GM12878 (cell line): ENCODE data around the gene RALBP1. TPM values are rescaled to one million over a fixed set of nuclear protein-coding genes. Genes with fewer than 3 reads are reported as not detected.

Source experiments
- ATAC-seq: fragments of 200-7000 bp; cut with Tn5 transposase; 3 replicates; pipeline ENCODE4 v1.9.1; 2020; ENCODE audit warnings: mild to moderate bottlenecking, moderate library complexity
- BruUV-seq: library from RNA; stranded (reverse); fragments of 400-500 nt; replicated peaks from 2 replicates; lab custom pipeline; 2021; lab: Mats Ljungman, UMichigan
- CTCF ChIA-PET: fragments of 300-600 bp; sonication (Branson Sonifier 250); formaldehyde crosslinking; extraction: SDS; loops from one replicate; lab custom pipeline; 2021; ENCODE audit warnings: inconsistent platforms; lab: Yijun Ruan, JAX
- POLR2A ChIA-PET: fragments of 350-600 bp; formaldehyde crosslinking; extraction: SDS; loops from one replicate; lab custom pipeline; 2021; ENCODE audit warnings: inconsistent platforms; lab: Charles Lee
- RAD21 ChIA-PET: fragments of 300-600 bp; sonication (Branson Sonifier 250); formaldehyde crosslinking; loops from one replicate; lab custom pipeline; 2023; ENCODE audit warnings: antibody characterized with exemption; ENCODE audit not compliant: unreplicated experiment; lab: Charles Lee
- SMC1A ChIA-PET: fragments of 300-600 bp; sonication (Branson Sonifier 250); formaldehyde crosslinking; loops from one replicate; lab custom pipeline; 2023; ENCODE audit not compliant: unreplicated experiment, uncharacterized antibody; lab: Charles Lee
- DNase-seq: peaks from one replicate; pipeline ENCODE4 v3.0.0-alpha.2; 2011; ENCODE audit warnings: low read depth, low spot score
- FAIRE-seq: peaks from 3 replicates; lab custom pipeline; 2011; peaks lifted over from hg19 to GRCh38; lab: Jason Lieb, UNC
- H2AFZ ChIP-seq: 2 replicates; pipeline ENCODE4 v1.6.0; 2011; ENCODE audit warnings: low read depth, low read length, control low read depth; ENCODE audit not compliant: control insufficient read depth
- H3K27ac ChIP-seq: 2 replicates; pipeline ENCODE4 v1.5.1; 2011; ENCODE audit warnings: control low read depth; ENCODE audit not compliant: control insufficient read depth, insufficient read depth
- H3K27me3 ChIP-seq, 2 experiments: replicated peaks in 1 of 2; 2 replicates each; pipeline versions ENCODE4 v1.6.0 to v1.6.1; 2011; ENCODE audit warnings: low read length in 1 of 2; ENCODE audit not compliant: control insufficient read depth in 2 of 2, insufficient read depth in 2 of 2
- H3K36me3 ChIP-seq, 2 experiments: 2 replicates each; pipeline ENCODE4 v1.5.1; 2011; ENCODE audit warnings: low read length in 1 of 2; ENCODE audit not compliant: control insufficient read depth in 2 of 2, insufficient read depth in 2 of 2
- H3K4me1 ChIP-seq: 2 replicates; pipeline ENCODE4 v1.6.1; 2011; ENCODE audit warnings: mild to moderate bottlenecking, low read length, moderate library complexity, mixed read lengths; ENCODE audit not compliant: control insufficient read depth, insufficient read depth
- H3K4me2 ChIP-seq: 2 replicates; pipeline ENCODE4 v1.6.0; 2011; ENCODE audit warnings: control low read depth; ENCODE audit not compliant: control insufficient read depth, insufficient read depth
- H3K4me3 ChIP-seq: fragments of 200-600 bp; sonication (generic); 2 replicates; pipeline ENCODE4 v1.5.1; 2016
- H3K79me2 ChIP-seq: 2 replicates; pipeline ENCODE4 v1.6.0; 2011; ENCODE audit warnings: low read length; ENCODE audit not compliant: control insufficient read depth, insufficient read depth
- H3K9ac ChIP-seq: 2 replicates; pipeline ENCODE4 v1.8.0; 2011; ENCODE audit warnings: low read length, control low read depth, mixed read lengths; ENCODE audit not compliant: control insufficient read depth, insufficient read depth
- H3K9me3 ChIP-seq: replicated peaks from 3 replicates; pipeline ENCODE4 v1.5.1; 2011; ENCODE audit warnings: mild to moderate bottlenecking, low read length; ENCODE audit not compliant: control insufficient read depth, insufficient read depth
- H4K20me1 ChIP-seq: 2 replicates; pipeline ENCODE4 v1.6.0; 2011; ENCODE audit not compliant: control insufficient read depth, insufficient read depth
- EP300 ChIP-seq, 2 experiments: fragments of 150-350 bp in 1 of 2; IDR thresholded peaks; 2 replicates each; pipeline ENCODE4 v1.6.1; 2011 to 2012; ENCODE audit warnings: low read depth in 2 of 2, low read length in 2 of 2, borderline replicate concordance in 1 of 2, improper control_type of control experiment in 1 of 2, inconsistent platforms in 1 of 2; ENCODE audit not compliant: control insufficient read depth in 1 of 2
- MYC ChIP-seq: IDR thresholded peaks from 2 replicates; pipeline ENCODE4 v1.6.1; 2011; ENCODE audit warnings: mild to moderate bottlenecking, low read length, moderate library complexity, inconsistent platforms; ENCODE audit not compliant: insufficient read depth, insufficient replicate concordance, insufficient read length, severe bottlenecking
- NFIC ChIP-seq: IDR thresholded peaks from 2 replicates; pipeline ENCODE4 v1.6.1; 2012; ENCODE audit warnings: low read depth, mild to moderate bottlenecking, inconsistent platforms, low read length, moderate library complexity
- POLR2A ChIP-seq: IDR thresholded peaks from 2 replicates; pipeline ENCODE4 v1.6.1; 2011; ENCODE audit warnings: low read depth, mild to moderate bottlenecking, low read length
- RAD21 ChIP-seq: IDR thresholded peaks from 2 replicates; pipeline ENCODE4 v1.6.1; 2011; ENCODE audit warnings: mild to moderate bottlenecking, low read depth, low read length, moderate library complexity; ENCODE audit not compliant: insufficient read depth
- SIX5 ChIP-seq: IDR thresholded peaks from 2 replicates; pipeline ENCODE4 v1.6.1; 2011; ENCODE audit warnings: mild to moderate bottlenecking, low read depth, low read length, moderate library complexity; ENCODE audit not compliant: severe bottlenecking
- TCF3 ChIP-seq: IDR thresholded peaks from 2 replicates; pipeline ENCODE4 v1.6.1; 2012; ENCODE audit warnings: low read depth, mild to moderate bottlenecking, low read length, borderline replicate concordance; ENCODE audit not compliant: insufficient read depth
- WRNIP1 ChIP-seq: IDR thresholded peaks from 2 replicates; pipeline ENCODE4 v1.6.1; 2011; ENCODE audit warnings: low read depth, low read length, improper control_type of control experiment, borderline replicate concordance
- WGBS: methylation state at CpG from one replicate; pipeline ENCODE4 v1.1.6; 2016; ENCODE audit warnings: low lambda C conversion rate; ENCODE audit not compliant: insufficient replicate concordance, insufficient coverage; ENCODE audit errors: missing lambda C conversion rate; 5-methylcytosine and 5-hydroxymethylcytosine counted together
- in situ Hi-C: fragments of 300-500 bp; cut with MboI; formaldehyde crosslinking; loops from 9 replicates; pipeline ENCODE4 v1.14.3; 2018; ENCODE audit warnings: mixed read lengths
- intact Hi-C: fragments of 100-400 bp; cut with micrococcal nuclease; formaldehyde crosslinking; loops from one replicate; pipeline ENCODE4 v1.14.2; 2022; ENCODE audit not compliant: unreplicated experiment
- polyA plus RNA-seq, 11 experiments: library from polyadenylated mRNA; depleted of rRNA in 4 of 11; unstranded in 6 of 11; stranded (reverse) in 5 of 11; fragments of >200 nt; fragmentation: Nextera tagmentation in 4 of 11; fragmentation: Illumina TruSeq in 1 of 11; extraction: Ambion mirVana in 4 of 11; extraction: Trizol in 1 of 11; gene quantifications; 1 replicate in 1 of 11; 2 replicates in 10 of 11; pipeline versions ENCODE4 v1.2.1 to v1.2.3, GENCODE V29; 2011 to 2016; ENCODE audit warnings: inconsistent platforms in 2 of 11, missing spikeins in 2 of 11, low read depth in 1 of 11
- total RNA-seq, 4 experiments: library from RNA; depleted of rRNA in 3 of 4; stranded (reverse); fragments of >200 nt in 3 of 4; fragmentation: Illumina TruSeq in 1 of 4; extraction: Trizol in 1 of 4; gene quantifications; 2 replicates each; pipeline versions ENCODE4 v1.2.1 to v1.2.3, GENCODE V29; 2013 to 2021

The RALBP1 gene
- total and polyA plus RNA-seq, 10 of the 15 experiments (the other 5 are each of a cell fraction or from before 2014, with no cell fraction given), result 11.2 to 46.9 (median 41.8) TPM

- intact Hi-C loops (no loop called here), in situ Hi-C loops (no loop called here)
- 96% methylated on average over 6 of the region's 6 CpGs for WGBS
- CTCF ChIA-PET, result interaction anchor here (0.9 to 2.0 kb wide), 6 partner anchors 16 to 442 kb away, joined by 3 to 5 read pairs (median 4); no protein-coding TSS in a partner anchor
- Histone ChIP-seq H3K9ac (no peak overlapping the region), H2AFZ (no peak overlapping the region), H3K36me3 (peaks cover 2 to 11% of the 10 kb centered on the region in 2 experiments; a peak in 3 of 4 replicates), H4K20me1 (no peaks in the 10 kb centered on the region), H3K4me1 (no peaks in the 10 kb centered on the region), H3K27me3 (no peaks in the 10 kb centered on the region), H3K4me2 (no peak overlapping the region), H3K27ac (no peak overlapping the region), H3K9me3 (no peaks in the 10 kb centered on the region), H3K4me3 (no peak overlapping the region), H3K79me2 (peaks cover 1% of the 10 kb centered on the region)
- RAD21 ChIA-PET, result interaction anchor here (2.0 kb wide), 1 partner anchor 15 kb away, joined by 4 read pairs; no protein-coding TSS in a partner anchor
- FAIRE-seq, result no peak
- DNase-seq, result no peak
- POLR2A ChIA-PET, result no interaction called here
- no peak for TF ChIP-seq POLR2A
- TF ChIP-seq MYC, result no peak
- no peak for TF ChIP-seq TCF3
- no peak for TF ChIP-seq RAD21
- TF ChIP-seq WRNIP1, result no peak
- no peak for TF ChIP-seq EP300 (IDR thresholded peaks at IDR 0.05; ENCODE audit: borderline replicate concordance in 1 of 2, control insufficient read depth in 1 of 2, low read depth in 2 of 2, low read length in 2 of 2)
- TF ChIP-seq SIX5, result no peak
- no peak for TF ChIP-seq NFIC
- ATAC-seq, result no peak
- BruUV-seq, result no TSS peak
- SMC1A ChIA-PET, result interaction anchor here (0.9 to 4.0 kb wide), 5 partner anchors 9 to 441 kb away, joined by 3 to 30 read pairs (median 4); no protein-coding TSS in a partner anchor
These were observed 38.7 kb downstream of the RALBP1 start for GRCh38 chr18:9513971-9514512.
